ENCODE results near the gene ASPN. TPM values are rescaled to one million over a fixed set of nuclear protein-coding genes. Genes with fewer than 3 reads are reported as not detected.

ASPN gene
- total and polyA plus RNA-seq, 4 donors = 6.4 to 11.4 (median 6.9) TPM

GRCh38 chr9:92432350-92432749 lies 50.0 kb downstream of the ASPN start:
- peaks cover 0 to 3% (median under 1%) of the 10 kb centered on the region in 4 donors for H3K4me1 ChIP-seq (ENCODE audit: control insufficient read depth in 4 of 4, insufficient read depth in 4 of 4, low read length in 3 of 4)
- H3K9ac ChIP-seq (ENCODE audit: low read depth in 1 of 2, low read length in 2 of 2) = no peak overlapping the region
- no peak overlapping the region for H3K27ac ChIP-seq (ENCODE audit: low read depth in 1 of 2, low read length in 2 of 2)
- no peaks in the 10 kb centered on the region for H3K27me3 ChIP-seq (ENCODE audit: control insufficient read depth in 4 of 4, insufficient read depth in 4 of 4, low read length in 3 of 4)
- DNase-seq (ENCODE audit: low spot score) = no peak
- 72% methylated on average over 5 of the region's 5 CpGs for WGBS
- no peak overlapping the region for H3K4me3 ChIP-seq (ENCODE audit: low read depth in 1 of 3, low read length in 3 of 3)
- no peak for TF ChIP-seq RXRA (IDR thresholded peaks at IDR 0.05)
- no peak for TF ChIP-seq ZBTB33 (IDR thresholded peaks at IDR 0.05)
- no peaks in the 10 kb centered on the region for H3K36me3 ChIP-seq (ENCODE audit: control insufficient read depth in 4 of 4, insufficient read depth in 3 of 4, low read depth in 1 of 4, low read length in 3 of 4)
- H3K9me3 ChIP-seq (ENCODE audit: control insufficient read depth in 4 of 4, low read length in 3 of 4) = no peaks in the 10 kb centered on the region

DNA sequence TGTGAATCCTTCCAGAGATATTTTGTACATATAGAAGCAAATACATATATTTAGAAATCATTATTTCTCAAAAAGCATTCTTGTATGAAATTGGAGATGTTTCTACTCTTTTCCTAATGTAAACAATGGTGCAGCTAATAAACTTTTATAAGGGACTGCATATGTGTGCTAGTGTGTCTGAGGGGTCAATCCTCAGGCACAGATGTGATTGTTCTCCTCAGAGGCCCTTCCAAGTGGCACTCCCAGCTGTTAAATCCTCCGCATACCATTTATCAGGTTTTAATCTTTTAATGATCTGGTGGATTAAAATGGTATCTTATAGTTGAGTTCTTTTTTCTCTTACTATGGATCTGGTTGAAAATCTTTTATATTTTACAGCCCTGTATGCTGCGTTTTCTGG lies 52.5 kb downstream of the ASPN start:
- DNase-seq (ENCODE audit: low spot score) = no peak

More for the DNA sequence above, 52.5 kb downstream of the ASPN start:
- WGBS = 96% methylated on average over 2 of the region's 2 CpGs
- Histone ChIP-seq H3K27me3 (ENCODE audit: control insufficient read depth in 4 of 4, insufficient read depth in 4 of 4, low read length in 3 of 4) (no peaks in the 10 kb centered on the region), H3K4me1 (ENCODE audit: control insufficient read depth in 4 of 4, insufficient read depth in 4 of 4, low read length in 3 of 4) (peaks cover 0 to 3% (median under 1%) of the 10 kb centered on the region in 4 donors), H3K9me3 (ENCODE audit: control insufficient read depth in 4 of 4, low read length in 3 of 4) (no peaks in the 10 kb centered on the region), H3K36me3 (ENCODE audit: control insufficient read depth in 4 of 4, insufficient read depth in 3 of 4, low read depth in 1 of 4, low read length in 3 of 4) (no peaks in the 10 kb centered on the region), H3K27ac (ENCODE audit: low read depth in 1 of 2, low read length in 2 of 2) (no peak overlapping the region), H3K4me3 (ENCODE audit: low read depth in 1 of 3, low read length in 3 of 3) (no peak overlapping the region), H3K9ac (ENCODE audit: low read depth in 1 of 2, low read length in 2 of 2) (no peak overlapping the region)
- no peak for TF ChIP-seq ZBTB33 (IDR thresholded peaks at IDR 0.05)
- TF ChIP-seq GABPA (IDR thresholded peaks at IDR 0.05 in 1 of 2, conservative IDR thresholded peaks at IDR 0.05 in 1 of 2) = no peak
- TF ChIP-seq HNF4A (conservative IDR thresholded peaks at IDR 0.05) = no peak
- no peak for TF ChIP-seq HNF4G (IDR thresholded peaks at IDR 0.05)
- TF ChIP-seq RXRA (IDR thresholded peaks at IDR 0.05) = no peak
- no peak for TF ChIP-seq SP1 (IDR thresholded peaks at IDR 0.05)
- no peak for TF ChIP-seq YY1 (IDR thresholded peaks at IDR 0.05)
- no peak for TF ChIP-seq EGR1 (IDR thresholded peaks at IDR 0.05; ENCODE audit: low read depth in 2 of 2)
- TF ChIP-seq, protein P1, sequence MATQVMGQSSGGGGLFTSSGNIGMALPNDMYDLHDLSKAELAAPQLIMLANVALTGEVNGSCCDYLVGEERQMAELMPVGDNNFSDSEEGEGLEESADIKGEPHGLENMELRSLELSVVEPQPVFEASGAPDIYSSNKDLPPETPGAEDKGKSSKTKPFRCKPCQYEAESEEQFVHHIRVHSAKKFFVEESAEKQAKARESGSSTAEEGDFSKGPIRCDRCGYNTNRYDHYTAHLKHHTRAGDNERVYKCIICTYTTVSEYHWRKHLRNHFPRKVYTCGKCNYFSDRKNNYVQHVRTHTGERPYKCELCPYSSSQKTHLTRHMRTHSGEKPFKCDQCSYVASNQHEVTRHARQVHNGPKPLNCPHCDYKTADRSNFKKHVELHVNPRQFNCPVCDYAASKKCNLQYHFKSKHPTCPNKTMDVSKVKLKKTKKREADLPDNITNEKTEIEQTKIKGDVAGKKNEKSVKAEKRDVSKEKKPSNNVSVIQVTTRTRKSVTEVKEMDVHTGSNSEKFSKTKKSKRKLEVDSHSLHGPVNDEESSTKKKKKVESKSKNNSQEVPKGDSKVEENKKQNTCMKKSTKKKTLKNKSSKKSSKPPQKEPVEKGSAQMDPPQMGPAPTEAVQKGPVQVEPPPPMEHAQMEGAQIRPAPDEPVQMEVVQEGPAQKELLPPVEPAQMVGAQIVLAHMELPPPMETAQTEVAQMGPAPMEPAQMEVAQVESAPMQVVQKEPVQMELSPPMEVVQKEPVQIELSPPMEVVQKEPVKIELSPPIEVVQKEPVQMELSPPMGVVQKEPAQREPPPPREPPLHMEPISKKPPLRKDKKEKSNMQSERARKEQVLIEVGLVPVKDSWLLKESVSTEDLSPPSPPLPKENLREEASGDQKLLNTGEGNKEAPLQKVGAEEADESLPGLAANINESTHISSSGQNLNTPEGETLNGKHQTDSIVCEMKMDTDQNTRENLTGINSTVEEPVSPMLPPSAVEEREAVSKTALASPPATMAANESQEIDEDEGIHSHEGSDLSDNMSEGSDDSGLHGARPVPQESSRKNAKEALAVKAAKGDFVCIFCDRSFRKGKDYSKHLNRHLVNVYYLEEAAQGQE (IDR thresholded peaks at IDR 0.05) = no peak
- TF ChIP-seq, protein P2, sequence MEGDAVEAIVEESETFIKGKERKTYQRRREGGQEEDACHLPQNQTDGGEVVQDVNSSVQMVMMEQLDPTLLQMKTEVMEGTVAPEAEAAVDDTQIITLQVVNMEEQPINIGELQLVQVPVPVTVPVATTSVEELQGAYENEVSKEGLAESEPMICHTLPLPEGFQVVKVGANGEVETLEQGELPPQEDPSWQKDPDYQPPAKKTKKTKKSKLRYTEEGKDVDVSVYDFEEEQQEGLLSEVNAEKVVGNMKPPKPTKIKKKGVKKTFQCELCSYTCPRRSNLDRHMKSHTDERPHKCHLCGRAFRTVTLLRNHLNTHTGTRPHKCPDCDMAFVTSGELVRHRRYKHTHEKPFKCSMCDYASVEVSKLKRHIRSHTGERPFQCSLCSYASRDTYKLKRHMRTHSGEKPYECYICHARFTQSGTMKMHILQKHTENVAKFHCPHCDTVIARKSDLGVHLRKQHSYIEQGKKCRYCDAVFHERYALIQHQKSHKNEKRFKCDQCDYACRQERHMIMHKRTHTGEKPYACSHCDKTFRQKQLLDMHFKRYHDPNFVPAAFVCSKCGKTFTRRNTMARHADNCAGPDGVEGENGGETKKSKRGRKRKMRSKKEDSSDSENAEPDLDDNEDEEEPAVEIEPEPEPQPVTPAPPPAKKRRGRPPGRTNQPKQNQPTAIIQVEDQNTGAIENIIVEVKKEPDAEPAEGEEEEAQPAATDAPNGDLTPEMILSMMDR (IDR thresholded peaks at IDR 0.05; ENCODE audit: low read depth, low read length, missing input control) = no peak
- TF ChIP-seq TAF1 (conservative IDR thresholded peaks at IDR 0.05) = no peak
- no peak for TF ChIP-seq ATF3 (IDR thresholded peaks at IDR 0.05)

Measured in liver (tissue), 9 donors.